GM19395 (cell line): ENCODE data around the gene PCNX4.

Experiments
- ATAC-seq: cut with Tn5 transposase; IDR thresholded peaks from one replicate; pipeline ENCODE4 v1.9.1; 2021; ENCODE audit warnings: mild to moderate bottlenecking, moderate library complexity; ENCODE audit not compliant: unreplicated experiment

The PCNX4 gene

GRCh38 chr14:60204104-60204842 is 112.5 kb downstream of the PCNX4 start:
- ATAC-seq = peak; percentile 76

- ATAC-seq = peak; percentile 71
These were observed 113.4 kb downstream of the PCNX4 start for GRCh38 chr14:60204843-60205774.

- no peak for ATAC-seq
These were observed 114.5 kb downstream of the PCNX4 start for GRCh38 chr14:60206249-60206670.

GRCh38 chr14:60206837-60207533 is 115.3 kb downstream of the PCNX4 start:
- ATAC-seq = no peak

- ATAC-seq = no peak
These were observed 119.0 kb downstream of the PCNX4 start for GRCh38 chr14:60210703-60211102.

- no peak for ATAC-seq
These were observed 119.4 kb downstream of the PCNX4 start for GRCh38 chr14:60211153-60211552.

- ATAC-seq = peak; percentile 92
These were observed 121.0 kb downstream of the PCNX4 start for GRCh38 chr14:60212503-60213371.

GRCh38 chr14:60214003-60214402 is 122.3 kb downstream of the PCNX4 start:
- ATAC-seq = no peak

- ATAC-seq = no peak
These were observed 122.8 kb downstream of the PCNX4 start for GRCh38 chr14:60214415-60215126.

GRCh38 chr14:60215127-60215444 is 123.4 kb downstream of the PCNX4 start:
- ATAC-seq = no peak

GRCh38 chr14:60215520-60216420 is 124.0 kb downstream of the PCNX4 start:
- ATAC-seq = no peak

GRCh38 chr14:60217713-60218112 is 126.0 kb downstream of the PCNX4 start:
- no peak for ATAC-seq
